K562 (cell line): ENCODE measurements around the gene TOMM22. TPM values are rescaled to one million over a fixed set of nuclear protein-coding genes. Genes with fewer than 3 reads are reported as not detected.

Experiments
- CREB1 ChIP-seq, 2 experiments: sonication (generic) in 1 of 2; formaldehyde crosslinking in 1 of 2; IDR thresholded peaks; 2 replicates each; pipeline versions ENCODE4 v1.6.1 to v1.8.0; 2012 to 2022; ENCODE audit warnings: inconsistent platforms in 1 of 2, mild to moderate bottlenecking in 1 of 2, missing genetic modification reagents in 1 of 2, moderate library complexity in 1 of 2
- DIDO1 ChIP-seq: fragments of 450-650 bp; IDR thresholded peaks from 2 replicates; pipeline ENCODE4 v1.6.1; 2016; ENCODE audit warnings: low read depth, missing biosample characterization, missing genetic modification characterization
- GTF2F1 ChIP-seq: IDR thresholded peaks from 2 replicates; pipeline ENCODE4 v1.6.1; 2011; ENCODE audit warnings: low read depth, low read length, improper control_type of control experiment
- HDGF ChIP-seq: fragments of 450-650 bp; IDR thresholded peaks from 2 replicates; pipeline ENCODE4 v1.6.1; 2016
- IRF9 ChIP-seq: fragments of 450-650 bp; IDR thresholded peaks from 2 replicates; pipeline ENCODE4 v1.6.1; 2016; ENCODE audit warnings: missing biosample characterization, missing genetic modification characterization
- LARP7 ChIP-seq: fragments of 450-650 bp; IDR thresholded peaks from 2 replicates; pipeline ENCODE4 v1.6.1; 2016
- RAD21 ChIP-seq, 2 experiments: fragments of 250-450 bp in 1 of 2; fragments of 450-650 bp in 1 of 2; sonication (Bioruptor Pico) in 1 of 2; formaldehyde crosslinking in 1 of 2; IDR thresholded peaks in 1 of 2; conservative IDR thresholded peaks in 1 of 2; 2 replicates each; pipeline versions ENCODE4 v1.4.0 to v1.8.0; 2020 to 2022; ENCODE audit warnings: mild to moderate bottlenecking in 2 of 2, moderate library complexity in 1 of 2
- RCOR1 ChIP-seq, 2 experiments: IDR thresholded peaks; 2 replicates each; pipeline ENCODE4 v1.6.1; 2012; ENCODE audit warnings: low read depth in 2 of 2, low read length in 2 of 2, borderline replicate concordance in 1 of 2, improper control_type of control experiment in 1 of 2
- TAF15 ChIP-seq: fragments of 200-400 bp; formaldehyde crosslinking; IDR thresholded peaks from 2 replicates; pipeline ENCODE4 v1.6.1; 2017; ENCODE audit warnings: mild to moderate bottlenecking, low read depth, low read length, moderate library complexity
- ZNF583 ChIP-seq: fragments of 250-450 bp; sonication (Bioruptor Pico); IDR thresholded peaks from 2 replicates; pipeline ENCODE4 v1.4.0; 2020
- ZNF740 ChIP-seq, 3 experiments: fragments of 200-800 bp in 1 of 3; sonication (Bioruptor generic) in 1 of 3; sonication (generic) in 1 of 3; formaldehyde crosslinking in 1 of 3; IDR thresholded peaks; 2 replicates each; pipeline versions ENCODE4 v1.6.1 to v1.8.0; 2016 to 2022; ENCODE audit warnings: mild to moderate bottlenecking in 2 of 3, missing compliant biosample characterization in 2 of 3, missing genetic modification characterization in 2 of 3, missing genetic modification reagents in 1 of 3
- polyA plus RNA-seq, 8 experiments: library from polyadenylated mRNA; depleted of rRNA in 4 of 8; stranded (reverse) in 5 of 8; unstranded in 3 of 8; fragments of >200 nt; fragmentation: Nextera tagmentation in 2 of 8; fragmentation: Illumina TruSeq in 1 of 8; extraction: Ambion mirVana in 2 of 8; extraction: Trizol in 1 of 8; gene quantifications; 2 replicates each; pipeline versions ENCODE4 v1.2.1 to v1.2.3, GENCODE V29; 2011 to 2014; ENCODE audit warnings: inconsistent platforms in 1 of 8, missing spikeins in 1 of 8
- total RNA-seq, 7 experiments: library from RNA; depleted of rRNA in 6 of 7; stranded (reverse); fragments of >200 nt in 6 of 7; fragmentation: Illumina TruSeq in 2 of 7; extraction: Trizol in 2 of 7; gene quantifications; 2 replicates each; pipeline versions ENCODE4 v1.2.1 to v1.2.3, GENCODE V29; 2011 to 2021; ENCODE audit warnings: low replicate concordance in 1 of 7
- TF ChIP-seq, protein P1 (sequence below): sonication (generic); IDR thresholded peaks from 2 replicates; pipeline ENCODE4 v1.6.1; 2016
- TF ChIP-seq, protein P2 (sequence below), 2 experiments: fragments of 450-650 bp in 1 of 2; sonication (generic) in 1 of 2; formaldehyde crosslinking; conservative IDR thresholded peaks; 2 replicates each; pipeline versions ENCODE4 v1.4.0 to v1.8.1; 2020 to 2022; ENCODE audit warnings: mild to moderate bottlenecking in 1 of 2, missing genetic modification reagents in 1 of 2
- TF ChIP-seq, protein P3 (sequence below): sonication (generic); formaldehyde crosslinking; IDR thresholded peaks from 2 replicates; pipeline ENCODE4 v1.8.0; 2022; ENCODE audit warnings: missing genetic modification reagents, mild to moderate bottlenecking, moderate library complexity, borderline replicate concordance
- TF ChIP-seq, protein P4 (sequence below): fragments of 250-450 bp; sonication (Bioruptor Pico); IDR thresholded peaks from 2 replicates; pipeline ENCODE4 v1.5.0; 2021

The TOMM22 gene
- total and polyA plus RNA-seq, 9 of the 15 experiments (the other 6 are each of a cell fraction or from before 2014, with no cell fraction given) = 25.8 to 108 (median 73.8) TPM

- TF ChIP-seq HDGF (no peak), ZNF740 (CRISPR knock-in tag; IDR thresholded peaks at IDR 0.05) (no peak), ZNF740 (tag; IDR thresholded peaks at IDR 0.05) (no peak), LARP7 (no peak), IRF9 (no peak), GTF2F1 (no peak), RCOR1 (IDR thresholded peaks at IDR 0.05; ENCODE audit: borderline replicate concordance in 1 of 2, low read depth in 2 of 2, low read length in 2 of 2) (peak in 1 of 2 experiments; percentile 42; a peak in 1 of 4 replicates), TAF15 (no peak), ZNF583 (no peak), CREB1 (IDR thresholded peaks at IDR 0.05) (no peak), CREB1 (CRISPR knock-in tag; IDR thresholded peaks at IDR 0.05) (no peak), DIDO1 (tag) (no peak), RAD21 (CRISPR knock-in tag; conservative IDR thresholded peaks at IDR 0.05 in 1 of 2, IDR thresholded peaks at IDR 0.05 in 1 of 2) (no peak)
- TF ChIP-seq, protein P1, sequence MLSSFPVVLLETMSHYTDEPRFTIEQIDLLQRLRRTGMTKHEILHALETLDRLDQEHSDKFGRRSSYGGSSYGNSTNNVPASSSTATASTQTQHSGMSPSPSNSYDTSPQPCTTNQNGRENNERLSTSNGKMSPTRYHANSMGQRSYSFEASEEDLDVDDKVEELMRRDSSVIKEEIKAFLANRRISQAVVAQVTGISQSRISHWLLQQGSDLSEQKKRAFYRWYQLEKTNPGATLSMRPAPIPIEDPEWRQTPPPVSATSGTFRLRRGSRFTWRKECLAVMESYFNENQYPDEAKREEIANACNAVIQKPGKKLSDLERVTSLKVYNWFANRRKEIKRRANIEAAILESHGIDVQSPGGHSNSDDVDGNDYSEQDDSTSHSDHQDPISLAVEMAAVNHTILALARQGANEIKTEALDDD = peak; percentile 40; the same call in 1 of the 2 replicates
- TF ChIP-seq, protein P2, sequence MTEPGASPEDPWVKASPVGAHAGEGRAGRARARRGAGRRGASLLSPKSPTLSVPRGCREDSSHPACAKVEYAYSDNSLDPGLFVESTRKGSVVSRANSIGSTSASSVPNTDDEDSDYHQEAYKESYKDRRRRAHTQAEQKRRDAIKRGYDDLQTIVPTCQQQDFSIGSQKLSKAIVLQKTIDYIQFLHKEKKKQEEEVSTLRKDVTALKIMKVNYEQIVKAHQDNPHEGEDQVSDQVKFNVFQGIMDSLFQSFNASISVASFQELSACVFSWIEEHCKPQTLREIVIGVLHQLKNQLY (CRISPR knock-in tag; conservative IDR thresholded peaks at IDR 0.05) = no peak
- TF ChIP-seq, protein P3, sequence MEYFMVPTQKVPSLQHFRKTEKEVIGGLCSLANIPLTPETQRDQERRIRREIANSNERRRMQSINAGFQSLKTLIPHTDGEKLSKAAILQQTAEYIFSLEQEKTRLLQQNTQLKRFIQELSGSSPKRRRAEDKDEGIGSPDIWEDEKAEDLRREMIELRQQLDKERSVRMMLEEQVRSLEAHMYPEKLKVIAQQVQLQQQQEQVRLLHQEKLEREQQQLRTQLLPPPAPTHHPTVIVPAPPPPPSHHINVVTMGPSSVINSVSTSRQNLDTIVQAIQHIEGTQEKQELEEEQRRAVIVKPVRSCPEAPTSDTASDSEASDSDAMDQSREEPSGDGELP = peak; percentile 43; the same call in 1 of the 2 replicates
- TF ChIP-seq, protein P4, sequence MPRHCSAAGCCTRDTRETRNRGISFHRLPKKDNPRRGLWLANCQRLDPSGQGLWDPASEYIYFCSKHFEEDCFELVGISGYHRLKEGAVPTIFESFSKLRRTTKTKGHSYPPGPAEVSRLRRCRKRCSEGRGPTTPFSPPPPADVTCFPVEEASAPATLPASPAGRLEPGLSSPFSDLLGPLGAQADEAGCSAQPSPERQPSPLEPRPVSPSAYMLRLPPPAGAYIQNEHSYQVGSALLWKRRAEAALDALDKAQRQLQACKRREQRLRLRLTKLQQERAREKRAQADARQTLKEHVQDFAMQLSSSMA (CRISPR knock-in tag) = no peak
These were observed 43.0 kb upstream of the TOMM22 start (continued) for GRCh38 chr22:38638728-38639127.
